ENCODE measurements around the gene APOBEC3G. TPM values are rescaled to one million over a fixed set of nuclear protein-coding genes. Genes with fewer than 3 reads are reported as not detected.
"Not testable (repeated sequence)": the region's sequence is repeated elsewhere in the genome, so short reads cannot be mapped to it uniquely, and the experiment has no call there.

Gene APOBEC3G
- total RNA-seq (10 to 100 TPM; 44.5 to 47.5 TPM), polyA plus RNA-seq (100 to 1,000 TPM in 1 of 2 donors, 10 to 100 TPM in 1; 98.5 to 110 TPM)

DNA sequence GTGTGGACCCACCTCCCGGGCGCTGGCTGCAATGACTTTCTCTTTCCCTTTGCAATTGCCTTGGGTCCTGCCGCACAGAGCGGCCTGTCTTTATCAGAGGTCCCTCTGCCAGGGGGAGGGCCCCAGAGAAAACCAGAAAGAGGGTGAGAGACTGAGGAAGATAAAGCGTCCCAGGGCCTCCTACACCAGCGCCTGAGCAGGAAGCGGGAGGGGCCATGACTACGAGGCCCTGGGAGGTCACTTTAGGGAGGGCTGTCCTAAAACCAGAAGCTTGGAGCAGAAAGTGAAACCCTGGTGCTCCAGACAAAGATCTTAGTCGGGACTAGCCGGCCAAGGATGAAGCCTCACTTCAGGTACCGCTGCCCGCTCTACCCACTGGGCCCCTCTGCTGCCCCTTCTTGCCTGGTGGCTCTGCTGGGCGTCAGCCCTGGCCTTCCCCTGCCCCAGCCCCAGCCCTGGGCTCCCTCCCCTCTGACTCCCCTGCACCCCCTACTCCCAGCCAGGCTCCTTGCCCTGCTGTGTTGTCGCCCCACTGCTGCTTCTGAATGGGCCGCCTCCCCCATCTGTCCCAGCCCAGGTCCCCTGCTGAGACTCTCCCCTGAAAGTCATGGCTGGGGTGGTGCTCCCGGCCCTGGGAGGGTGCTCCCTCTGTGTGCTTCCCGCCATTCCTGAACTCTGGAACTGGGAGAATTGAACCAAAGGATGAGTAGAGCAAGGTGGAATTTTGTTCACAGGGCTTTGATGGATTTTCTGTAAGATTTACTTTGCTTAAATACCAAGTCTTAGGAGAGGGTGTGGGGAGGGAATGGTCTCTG, at the start of gene APOBEC3G:
TSS of gene APOBEC3G (plus strand) at position 250 of the 815 bp plus-strand sequence. CDS start at position 337, 87 bp downstream.
- Mint-ChIP-seq H3K36me3 (peaks cover 18 to 28% of the 10 kb centered on the region in 2 donors), H3K4me1 (peaks cover 22 to 58% (median 42%) of the 10 kb centered on the region in 4 donors), H3K4me3 (peak within 1 kb of the TSS; percentile 89 to 93 (median 90)), H3K27ac (peak within 1 kb of the TSS; percentile 93 to 98 (median 95))
- ChIA-PET POLR2A (ENCODE audit: partially characterized antibody) (interaction anchor here (0.6 to 3.3 kb wide), 4 partner anchors 13 to 62 kb away, joined by 3 to 39 read pairs (median 4); no protein-coding TSS in a partner anchor), CTCF (ENCODE audit: partially characterized antibody) (interaction anchor here (0.9 to 1.6 kb wide), 2 partner anchors 40 to 209 kb away, joined by 3 to 5 read pairs; no protein-coding TSS in a partner anchor)
- Histone ChIP-seq H3K4me3 (ENCODE audit: low read length in 2 of 2) (peak within 1 kb of the TSS; percentile 78 to 86), H3K27ac (ENCODE audit: low read depth, low read length) (peak within 1 kb of the TSS; percentile 96), H3K36me3 (ENCODE audit: insufficient read depth, low read length) (peaks cover 13% of the 10 kb centered on the region), H3K4me1 (ENCODE audit: insufficient read depth, low read length) (peaks cover 42% of the 10 kb centered on the region)
- peak; percentile 52 to 83 (median 62) for DNase-seq
- H3K9me3 ChIP-seq (ENCODE audit: control insufficient read depth in 1 of 2, low read length in 2 of 2); H3K27me3 ChIP-seq (ENCODE audit: insufficient read depth, low read length); H3K9me3 Mint-ChIP-seq; H3K27me3 Mint-ChIP-seq: not testable (repeated sequence)
- intact Hi-C loops (cut with micrococcal nuclease): loop anchor here (5.0 kb wide), 1 partner anchor 40 kb away; no protein-coding TSS in a partner anchor

GRCh38 chr22:39027717-39028116, 49.4 kb upstream of the APOBEC3G start:
- no peaks in the 10 kb centered on the region for H3K27me3 Mint-ChIP-seq
- H3K4me1 ChIP-seq (ENCODE audit: insufficient read depth, low read length): peaks cover 31% of the 10 kb centered on the region
- peak overlapping the region in 2 of 7 donors; percentile 68 to 77 for H3K27ac Mint-ChIP-seq
- H3K36me3 Mint-ChIP-seq: peaks cover 14 to 39% of the 10 kb centered on the region in 2 donors
- no peak overlapping the region for H3K4me3 Mint-ChIP-seq
- peaks cover 11% of the 10 kb centered on the region for H3K36me3 ChIP-seq (ENCODE audit: insufficient read depth, low read length)
- no peak for DNase-seq
- H3K9me3 ChIP-seq (ENCODE audit: control insufficient read depth in 1 of 2, low read length in 2 of 2): no peaks in the 10 kb centered on the region
- ChIA-PET POLR2A (ENCODE audit: partially characterized antibody) (no interaction called here), CTCF (ENCODE audit: partially characterized antibody) (interaction anchor here (1.0 to 1.1 kb wide), 2 partner anchors 21 to 25 kb away, joined by 3 read pairs; no protein-coding TSS in a partner anchor)
- no peak overlapping the region for H3K4me3 ChIP-seq (ENCODE audit: low read length in 2 of 2)
- no peaks in the 10 kb centered on the region for H3K27me3 ChIP-seq (ENCODE audit: insufficient read depth, low read length)
- H3K9me3 Mint-ChIP-seq: peaks cover 0 to 2% (median 0%) of the 10 kb centered on the region in 8 donors
- H3K4me1 Mint-ChIP-seq: peaks cover 16 to 46% (median 32%) of the 10 kb centered on the region in 4 donors
- no peak overlapping the region for H3K27ac ChIP-seq (ENCODE audit: low read depth, low read length)
- intact Hi-C loops (cut with micrococcal nuclease): no loop called here

GRCh38 chr22:39028281-39028680, 48.8 kb upstream of the APOBEC3G start:
- H3K36me3 Mint-ChIP-seq: peaks cover 14 to 42% of the 10 kb centered on the region in 2 donors
- Histone ChIP-seq H3K27ac (ENCODE audit: low read depth, low read length) (no peak overlapping the region), H3K36me3 (ENCODE audit: insufficient read depth, low read length) (peaks cover 11% of the 10 kb centered on the region), H3K9me3 (ENCODE audit: control insufficient read depth in 1 of 2, low read length in 2 of 2) (no peaks in the 10 kb centered on the region), H3K4me1 (ENCODE audit: insufficient read depth, low read length) (peaks cover 28% of the 10 kb centered on the region), H3K4me3 (ENCODE audit: low read length in 2 of 2) (no peak overlapping the region), H3K27me3 (ENCODE audit: insufficient read depth, low read length) (no peaks in the 10 kb centered on the region)
- POLR2A ChIA-PET (ENCODE audit: partially characterized antibody): interaction anchor here (0.8 kb wide), 1 partner anchor 63 kb away, joined by 3 read pairs; no protein-coding TSS in a partner anchor
- peaks cover 0 to 2% (median 0%) of the 10 kb centered on the region in 8 donors for H3K9me3 Mint-ChIP-seq
- intact Hi-C loops (cut with micrococcal nuclease): no loop called here
- H3K27ac Mint-ChIP-seq: peak overlapping the region in 1 of 7 donors; percentile 77
- no peak overlapping the region for H3K4me3 Mint-ChIP-seq
- no peaks in the 10 kb centered on the region for H3K27me3 Mint-ChIP-seq
- DNase-seq: no peak
- peaks cover 16 to 44% (median 31%) of the 10 kb centered on the region in 4 donors for H3K4me1 Mint-ChIP-seq
- CTCF ChIA-PET (ENCODE audit: partially characterized antibody): interaction anchor here (1.0 to 1.1 kb wide), 2 partner anchors 21 to 25 kb away, joined by 3 read pairs; no protein-coding TSS in a partner anchor

DNA sequence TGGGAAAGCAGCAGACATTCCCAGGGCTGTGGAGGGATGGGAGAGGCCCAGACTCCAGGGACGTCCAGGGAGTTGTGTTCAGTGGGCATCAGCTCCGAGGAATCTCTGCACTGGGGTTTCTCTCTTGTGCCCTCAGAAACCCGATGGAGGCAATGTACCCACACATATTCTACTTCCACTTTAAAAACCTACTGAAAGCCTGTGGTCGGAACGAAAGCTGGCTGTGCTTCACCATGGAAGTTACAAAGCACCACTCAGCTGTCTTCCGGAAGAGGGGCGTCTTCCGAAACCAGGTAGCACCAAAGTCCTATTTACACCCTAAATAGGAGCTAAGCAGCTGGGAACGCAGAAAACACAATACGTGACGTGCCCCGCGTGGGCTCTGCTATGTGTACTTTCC, 47.8 kb upstream of the APOBEC3G start:
- no peak for DNase-seq
- ChIA-PET POLR2A (ENCODE audit: partially characterized antibody) (interaction anchor here (0.6 kb wide), 1 partner anchor 15 kb away, joined by 3 read pairs; no protein-coding TSS in a partner anchor), CTCF (ENCODE audit: partially characterized antibody) (interaction anchor here (1.2 kb wide), 1 partner anchor 89 kb away, joined by 3 read pairs; no protein-coding TSS in a partner anchor)
- H3K9me3 Mint-ChIP-seq: no peaks in the 10 kb centered on the region
- Histone ChIP-seq H3K27me3 (ENCODE audit: insufficient read depth, low read length) (no peaks in the 10 kb centered on the region), H3K9me3 (ENCODE audit: control insufficient read depth in 1 of 2, low read length in 2 of 2) (no peaks in the 10 kb centered on the region), H3K4me3 (ENCODE audit: low read length in 2 of 2) (no peak overlapping the region), H3K27ac (ENCODE audit: low read depth, low read length) (no peak overlapping the region), H3K4me1 (ENCODE audit: insufficient read depth, low read length) (peaks cover 18% of the 10 kb centered on the region), H3K36me3 (ENCODE audit: insufficient read depth, low read length) (peaks cover 3% of the 10 kb centered on the region)
- peak overlapping the region in 2 of 7 donors; percentile 27 to 41 for H3K27ac Mint-ChIP-seq
- H3K4me1 Mint-ChIP-seq: peaks cover 11 to 39% (median 24%) of the 10 kb centered on the region in 4 donors
- H3K4me3 Mint-ChIP-seq: peak overlapping the region in 1 of 8 donors; percentile 11
- peaks cover 11 to 37% of the 10 kb centered on the region in 2 donors for H3K36me3 Mint-ChIP-seq
- no peaks in the 10 kb centered on the region for H3K27me3 Mint-ChIP-seq
- intact Hi-C loops (cut with micrococcal nuclease): no loop called here

GRCh38 chr22:39030705-39031104, 46.4 kb upstream of the APOBEC3G start:
- Histone ChIP-seq H3K36me3 (ENCODE audit: insufficient read depth, low read length) (no peaks in the 10 kb centered on the region), H3K27me3 (ENCODE audit: insufficient read depth, low read length) (no peaks in the 10 kb centered on the region), H3K27ac (ENCODE audit: low read depth, low read length) (no peak overlapping the region), H3K4me3 (ENCODE audit: low read length in 2 of 2) (no peak overlapping the region), H3K9me3 (ENCODE audit: control insufficient read depth in 1 of 2, low read length in 2 of 2) (no peaks in the 10 kb centered on the region), H3K4me1 (ENCODE audit: insufficient read depth, low read length) (peaks cover 4% of the 10 kb centered on the region)
- H3K27ac Mint-ChIP-seq: peak overlapping the region in 3 of 7 donors; percentile 6 to 68 (median 57)
- no peaks in the 10 kb centered on the region for H3K27me3 Mint-ChIP-seq
- CTCF ChIA-PET (ENCODE audit: partially characterized antibody): no interaction called here
- no peak for DNase-seq
- POLR2A ChIA-PET (ENCODE audit: partially characterized antibody): interaction anchor here (1.5 kb wide), 1 partner anchor 11 kb away, joined by 3 read pairs; no protein-coding TSS in a partner anchor
- H3K9me3 Mint-ChIP-seq: no peaks in the 10 kb centered on the region
- no peak overlapping the region for H3K4me3 Mint-ChIP-seq
- H3K36me3 Mint-ChIP-seq: peaks cover 7 to 26% of the 10 kb centered on the region in 2 donors
- intact Hi-C loops (cut with micrococcal nuclease): no loop called here
- peaks cover 2 to 24% (median 12%) of the 10 kb centered on the region in 4 donors for H3K4me1 Mint-ChIP-seq

DNA sequence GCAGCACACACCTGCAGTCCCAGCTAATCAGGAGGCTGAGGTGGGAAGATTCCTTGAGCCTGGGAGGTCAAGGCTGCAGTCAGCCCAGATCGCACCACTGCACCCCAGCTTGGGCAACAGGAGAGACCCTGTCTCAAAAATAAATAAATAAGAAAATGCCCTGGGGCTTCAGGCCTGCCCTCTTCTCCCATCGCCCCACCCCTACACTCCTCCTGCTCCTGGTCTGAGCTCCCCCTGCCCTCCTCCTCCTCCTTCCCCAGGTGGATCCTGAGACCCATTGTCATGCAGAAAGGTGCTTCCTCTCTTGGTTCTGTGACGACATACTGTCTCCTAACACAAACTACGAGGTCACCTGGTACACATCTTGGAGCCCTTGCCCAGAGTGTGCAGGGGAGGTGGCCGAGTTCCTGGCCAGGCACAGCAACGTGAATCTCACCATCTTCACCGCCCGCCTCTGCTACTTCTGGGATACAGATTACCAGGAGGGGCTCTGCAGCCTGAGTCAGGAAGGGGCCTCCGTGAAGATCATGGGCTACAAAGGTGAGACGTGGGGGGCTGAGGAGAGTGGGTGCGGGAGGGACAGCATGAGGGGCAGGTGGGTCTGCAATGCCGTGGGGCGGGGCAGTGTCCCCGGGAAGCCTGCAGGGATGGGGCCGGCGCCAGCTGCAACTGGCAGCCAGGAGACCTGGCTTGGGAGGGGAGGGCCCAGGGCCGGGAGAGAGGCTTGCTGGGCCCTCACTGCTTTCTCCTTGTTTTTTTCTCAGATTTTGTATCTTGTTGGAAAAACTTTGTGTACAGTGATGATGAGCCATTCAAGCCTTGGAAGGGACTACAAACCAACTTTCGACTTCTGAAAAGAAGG, 45.4 kb upstream of the APOBEC3G start:
- Mint-ChIP-seq H3K4me1 (peaks cover 0 to 15% (median 9%) of the 10 kb centered on the region in 4 donors), H3K36me3 (peaks cover 7 to 19% of the 10 kb centered on the region in 2 donors)
- H3K9me3 ChIP-seq (ENCODE audit: control insufficient read depth in 1 of 2, low read length in 2 of 2); H3K27ac Mint-ChIP-seq; H3K4me3 ChIP-seq (ENCODE audit: low read length in 2 of 2); H3K9me3 Mint-ChIP-seq; H3K27me3 ChIP-seq (ENCODE audit: insufficient read depth, low read length); H3K4me3 Mint-ChIP-seq; DNase-seq; H3K36me3 ChIP-seq (ENCODE audit: insufficient read depth, low read length); intact Hi-C loops (cut with micrococcal nuclease); H3K27ac ChIP-seq (ENCODE audit: low read depth, low read length); H3K4me1 ChIP-seq (ENCODE audit: insufficient read depth, low read length); H3K27me3 Mint-ChIP-seq: not testable (repeated sequence)
- CTCF ChIA-PET (ENCODE audit: partially characterized antibody): interaction anchor here (1.3 kb wide), 1 partner anchor 10 kb away, joined by 4 read pairs; no protein-coding TSS in a partner anchor
- POLR2A ChIA-PET (ENCODE audit: partially characterized antibody): interaction anchor here (0.7 to 1.5 kb wide), 2 partner anchors 12 to 75 kb away, joined by 3 to 4 read pairs; no protein-coding TSS in a partner anchor
